Stimulated activated CD8-positive, alpha-beta memory T cell treated with anti-CD3 and anti-CD28 coated beads, Interleukin-12 subunit alpha, Interleukin-12 subunit beta, amount 100 ng/mL, for 24 hours (primary cell): ENCODE data around the gene DDX39A.
"Not testable (repeated sequence)": the region's sequence is repeated elsewhere in the genome, so short reads cannot be mapped to it uniquely, and the experiment has no call there.

Source experiments
- DNase-seq: peaks from one replicate; pipeline ENCODE4 v3.0.0-alpha.2; 2020; ENCODE audit errors: extremely low read depth

DDX39A gene

GRCh38 chr19:14385492-14385891 lies 33.6 kb downstream of the DDX39A start:
- no peak for DNase-seq

- DNase-seq: no peak
Observed at GRCh38 chr19:14383661-14384555, 35.2 kb downstream of the DDX39A start.

DNA sequence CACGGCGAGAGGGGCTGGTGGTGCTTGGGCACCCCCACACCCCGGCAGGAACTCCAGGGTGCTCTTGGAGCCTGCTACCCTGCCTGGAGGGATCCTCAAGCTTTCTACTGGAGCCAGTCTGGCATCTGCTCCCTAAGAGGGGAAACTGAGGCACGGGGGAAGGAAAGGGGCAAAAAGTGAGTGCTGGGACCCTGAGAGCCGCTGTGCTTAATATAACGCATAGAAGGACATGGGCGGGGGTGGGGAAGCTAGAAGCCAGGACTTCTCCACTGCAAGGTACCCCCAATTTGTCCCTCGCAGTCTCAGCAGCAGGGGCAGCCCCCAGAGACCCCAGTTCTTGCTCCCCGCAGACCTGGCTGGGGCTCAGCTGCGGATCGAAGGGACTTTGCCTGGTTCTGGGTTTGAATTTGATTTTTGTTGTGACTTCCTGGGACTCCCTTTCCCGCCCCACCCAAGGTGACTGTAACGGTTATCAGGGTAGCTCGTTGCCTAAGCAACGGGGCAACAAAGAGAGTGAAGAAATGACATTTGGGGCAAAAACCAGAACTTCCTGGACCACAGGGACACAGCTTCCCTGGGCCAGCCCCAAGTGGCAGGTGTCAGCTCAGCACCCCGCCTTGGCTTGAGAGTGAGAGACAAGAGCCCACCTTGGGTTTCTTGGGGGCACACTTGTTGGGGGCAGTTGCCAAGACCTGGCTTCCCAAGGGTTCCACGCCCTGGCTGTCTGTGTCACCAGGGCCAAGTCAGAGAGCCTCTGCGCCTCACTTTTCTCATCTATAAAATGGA lies 37.3 kb downstream of the DDX39A start:
- no peak for DNase-seq

GRCh38 chr19:14379294-14380065 lies 39.7 kb downstream of the DDX39A start:
- no peak for DNase-seq

GRCh38 chr19:14378890-14379289 lies 40.3 kb downstream of the DDX39A start:
- DNase-seq: no peak

DNA sequence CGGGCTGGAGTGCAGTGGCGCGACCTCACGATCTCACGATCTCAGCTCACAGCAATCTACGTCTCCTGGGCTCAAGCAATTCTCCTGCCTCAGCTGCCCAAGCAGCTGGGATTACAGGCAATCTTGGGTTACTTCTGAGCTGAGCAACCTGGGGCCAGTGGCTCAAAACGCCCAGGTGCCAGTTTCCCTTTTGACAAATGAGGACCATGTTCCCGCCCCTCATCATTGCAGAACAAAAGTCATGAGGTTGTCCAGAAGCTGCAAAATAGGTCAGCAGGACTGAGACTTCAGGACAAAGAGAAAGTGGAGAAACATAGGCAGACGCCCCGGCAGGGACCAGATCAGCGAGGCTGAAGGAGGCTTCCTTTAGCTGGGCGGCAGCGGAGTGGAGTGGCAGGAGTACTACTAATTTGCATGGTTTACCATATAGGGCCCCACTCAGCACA lies 41.2 kb downstream of the DDX39A start:
- DNase-seq: no peak

DNA sequence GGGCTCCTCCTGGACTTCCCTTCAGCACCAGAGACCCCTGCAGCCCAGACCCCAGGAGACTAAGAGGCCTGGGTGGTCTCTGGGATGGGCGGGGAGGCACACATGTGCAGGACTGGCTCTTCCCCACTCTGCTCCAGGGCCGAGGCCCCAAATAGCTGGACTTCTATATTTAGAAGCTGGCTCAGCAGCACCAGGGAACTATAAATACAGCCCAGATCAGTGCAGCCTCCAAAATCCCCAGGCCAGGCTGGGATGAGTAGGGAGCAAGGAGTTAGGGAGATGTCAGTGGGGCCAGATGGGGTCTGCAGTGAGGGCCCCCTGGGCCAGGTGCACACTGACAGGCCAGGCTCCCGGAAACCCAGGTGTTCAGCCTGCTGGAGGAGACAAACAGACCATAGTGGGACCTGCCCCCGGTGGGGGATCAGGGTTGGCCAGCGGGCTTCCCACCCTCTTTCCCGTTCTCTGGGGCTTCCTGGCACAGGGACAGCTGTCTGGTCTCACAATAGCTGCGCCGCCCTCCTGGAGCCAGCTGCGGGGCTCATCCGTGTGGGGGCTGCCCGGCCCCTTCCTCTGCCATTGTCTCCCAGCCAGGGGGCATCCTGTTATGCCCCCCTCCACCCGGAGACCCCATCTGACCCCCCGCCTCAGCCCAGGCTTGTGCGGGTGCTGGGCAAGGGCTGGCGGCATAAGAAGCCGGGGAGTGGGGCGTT lies 43.4 kb downstream of the DDX39A start:
- DNase-seq: no peak

GRCh38 chr19:14375055-14375581 lies 44.0 kb downstream of the DDX39A start:
- no peak for DNase-seq

DNA sequence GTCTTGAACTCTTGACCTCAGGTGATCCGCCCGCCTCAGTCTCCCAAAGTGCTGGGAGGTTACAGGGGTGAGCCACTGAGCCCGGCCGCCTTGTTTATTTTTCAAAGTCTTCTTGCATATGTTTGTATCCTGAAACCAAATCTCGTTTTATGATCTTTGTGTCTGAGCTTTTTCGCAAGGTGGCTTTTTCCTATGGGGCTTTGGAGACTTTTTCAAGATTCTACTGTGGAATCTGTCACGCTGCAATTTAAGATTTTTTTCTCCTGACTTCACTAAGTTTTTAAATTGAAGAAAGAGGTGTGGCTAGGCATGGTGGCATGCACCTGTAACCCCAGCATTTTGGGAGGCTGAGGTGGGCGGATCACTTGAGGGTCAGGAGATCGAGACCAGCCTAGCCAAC lies 44.8 kb downstream of the DDX39A start:
- DNase-seq: not testable (repeated sequence)

DNA sequence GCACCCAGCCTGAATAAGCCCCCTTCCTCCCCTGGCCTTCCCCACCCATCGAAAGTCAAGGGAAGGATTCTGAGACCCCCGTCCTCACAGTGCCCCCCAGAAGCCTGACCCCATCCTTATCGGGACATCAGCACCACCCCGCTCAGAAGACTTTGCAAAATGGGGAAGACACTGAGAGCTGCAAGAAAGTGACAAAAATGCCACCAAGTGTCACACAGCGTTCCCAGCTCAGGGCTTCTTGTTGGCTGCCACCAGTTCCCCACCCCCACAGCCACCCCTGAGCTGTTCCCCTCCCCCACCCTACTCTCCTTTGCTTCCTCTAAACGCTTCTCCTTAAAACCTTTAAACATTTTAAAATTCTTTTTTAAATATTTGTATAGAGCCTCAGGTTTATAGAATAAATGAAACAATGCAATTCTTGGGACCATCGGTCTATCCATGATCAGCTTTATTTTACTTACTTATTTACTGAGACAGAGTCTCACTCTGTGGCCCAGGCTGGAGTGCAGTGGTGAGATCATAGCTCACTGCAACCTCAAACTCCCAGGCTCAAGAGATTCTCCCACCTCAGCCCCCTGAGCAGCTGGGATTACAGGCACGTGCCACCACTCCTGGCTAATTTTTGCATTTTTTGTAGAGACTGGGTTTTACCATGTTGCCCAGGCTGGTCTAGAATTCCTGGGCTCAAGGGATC lies 46.6 kb downstream of the DDX39A start:
- not testable (repeated sequence) for DNase-seq

DNA sequence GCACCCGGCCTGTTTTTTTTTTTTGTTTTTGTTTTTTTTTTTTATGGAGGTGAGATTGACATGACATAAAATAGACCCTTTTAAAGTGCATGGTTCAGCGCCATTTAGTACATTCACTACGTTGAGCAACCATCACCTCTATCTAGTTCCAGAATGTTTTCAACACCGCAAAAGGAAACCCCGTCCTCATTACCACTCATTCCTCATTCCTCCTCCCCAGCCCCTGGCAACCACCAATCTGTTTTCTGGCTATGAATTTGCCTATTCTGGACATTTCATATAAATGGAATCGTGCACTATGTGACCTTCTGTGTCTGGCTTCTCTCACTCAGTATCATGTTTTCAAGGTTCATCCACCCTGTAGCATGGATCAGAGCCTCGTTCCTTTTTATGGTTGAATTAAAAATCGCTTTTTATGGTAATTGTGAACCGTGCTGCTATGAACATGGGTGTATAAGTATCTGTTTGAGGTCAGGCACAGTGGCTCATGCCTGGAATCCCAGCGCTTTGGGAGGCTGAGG lies 47.8 kb downstream of the DDX39A start:
- DNase-seq: no peak

DNA sequence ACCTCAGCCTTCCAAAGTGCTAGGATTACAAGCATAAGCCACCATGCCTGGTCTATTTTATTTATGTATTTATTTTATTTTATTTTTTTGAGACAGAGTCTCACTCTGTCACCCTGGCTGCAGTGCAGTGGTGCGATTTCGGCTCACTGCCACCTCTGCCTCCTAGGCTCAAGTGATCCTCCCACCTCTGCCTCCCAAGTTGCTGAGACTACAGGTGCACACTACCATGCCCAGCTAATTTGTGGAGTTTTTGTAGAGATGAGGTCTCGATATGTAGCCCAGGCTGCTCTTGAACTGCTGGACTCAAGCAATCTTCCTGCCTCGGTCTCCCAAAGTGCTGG lies 48.2 kb downstream of the DDX39A start:
- no peak for DNase-seq

GRCh38 chr19:14370169-14370939 lies 48.8 kb downstream of the DDX39A start:
- no peak for DNase-seq

GRCh38 chr19:14369399-14370168 lies 49.6 kb downstream of the DDX39A start:
- DNase-seq: peak; percentile 72

GRCh38 chr19:14368011-14368513 lies 51.1 kb downstream of the DDX39A start:
- DNase-seq: no peak

DNA sequence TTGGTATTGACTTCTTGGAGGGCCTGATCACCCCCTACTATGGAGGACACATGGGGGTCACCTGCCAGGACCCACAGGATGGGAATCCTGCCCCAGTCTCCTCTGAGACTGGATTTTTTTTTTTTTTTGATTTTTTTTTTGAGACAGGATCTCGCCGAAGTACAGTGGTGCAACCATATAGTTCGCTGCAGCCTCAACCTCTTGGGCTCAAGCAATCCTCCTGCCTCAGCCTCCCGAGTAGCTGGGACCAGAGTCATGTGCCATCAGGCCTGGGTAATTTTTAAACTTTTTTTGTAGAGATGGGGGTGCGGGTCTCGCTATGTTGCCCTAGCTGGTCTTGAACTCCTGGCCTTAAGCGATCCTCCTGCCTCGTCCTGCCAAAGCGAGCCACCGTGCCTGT lies 52.1 kb downstream of the DDX39A start:
- no peak for DNase-seq

DNA sequence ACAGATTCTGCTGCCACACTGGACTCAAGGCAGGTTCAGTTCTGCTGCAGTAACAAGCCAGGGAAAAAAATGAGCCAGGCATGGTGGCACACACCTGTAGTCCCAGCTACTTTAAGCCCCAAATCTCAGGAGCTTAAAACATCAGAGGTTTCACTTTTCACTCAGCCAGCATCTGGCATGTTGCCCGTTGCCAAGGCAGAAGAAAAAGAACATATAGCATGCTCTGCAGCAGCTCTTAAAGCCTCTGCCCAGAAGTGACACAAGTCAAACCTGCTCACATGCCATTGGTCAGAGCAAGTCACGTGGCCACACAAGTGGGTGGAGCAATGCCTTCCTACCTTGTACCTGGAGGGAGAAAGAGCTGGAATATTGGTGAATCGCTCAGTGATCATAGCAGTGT lies 52.6 kb downstream of the DDX39A start:
- no peak for DNase-seq

DNA sequence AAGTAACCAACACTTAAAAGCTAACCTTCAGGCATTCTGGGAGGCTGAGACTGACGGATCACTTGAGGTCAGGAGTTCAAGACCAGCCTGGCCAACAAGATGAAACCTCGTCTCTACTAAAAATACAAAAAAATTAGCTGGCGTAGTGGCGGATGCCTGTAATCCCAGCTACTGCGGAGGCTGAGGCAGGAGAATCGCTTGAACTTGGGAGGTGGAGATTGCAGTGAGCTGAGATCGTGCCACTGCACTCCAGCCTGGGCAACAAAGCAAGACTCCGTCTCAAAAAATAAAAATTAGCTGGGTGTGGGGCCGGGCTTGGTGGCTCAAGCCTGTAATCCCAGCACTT lies 55.1 kb downstream of the DDX39A start:
- DNase-seq: not testable (repeated sequence)
